Ovary (tissue), 9 donors: ENCODE data around the gene LIMS1. TPM values are rescaled to one million over a fixed set of nuclear protein-coding genes. Genes with fewer than 3 reads are reported as not detected.

ENCODE experiments used
- DNase-seq, 5 donors: peaks; one replicate each; pipeline ENCODE4 v3.0.0-alpha.2; 2019 to 2020
- H3K27ac ChIP-seq, 2 donors: fragments of 200-600 bp; one replicate each; pipeline versions ENCODE4 v1.5.1 to v1.8.0; 2019 to 2022
- H3K27me3 ChIP-seq: fragments of 200-600 bp; one replicate; pipeline ENCODE4 v1.8.0; 2022
- H3K36me3 ChIP-seq: fragments of 200-600 bp; sonication (generic); one replicate; pipeline ENCODE4 v1.5.1; 2019
- H3K4me1 ChIP-seq: one replicate; pipeline ENCODE4 v1.8.1; 2013; ENCODE audit warnings: mild to moderate bottlenecking, moderate library complexity; ENCODE audit not compliant: insufficient read depth
- H3K4me3 ChIP-seq: fragments of 200-600 bp; sonication (generic); one replicate; pipeline ENCODE4 v1.5.1; 2017
- H3K9me3 ChIP-seq, 2 donors: fragments of 200-600 bp in 1 of 2; sonication (generic) in 1 of 2; one replicate each; pipeline versions ENCODE4 v1.5.1 to v1.8.1; 2013 to 2019; ENCODE audit warnings: mild to moderate bottlenecking in 1 of 2, moderate library complexity in 1 of 2
- CTCF ChIP-seq, 3 donors: fragments of 450-650 bp in 2 of 3; fragments of 200-600 bp in 1 of 3; IDR thresholded peaks; one replicate each; pipeline versions ENCODE4 v1.5.1 to v1.8.0; 2016 to 2022; ENCODE audit warnings: antibody characterized with exemption in 3 of 3, mild to moderate bottlenecking in 1 of 3
- EP300 ChIP-seq: sonication (generic); formaldehyde crosslinking; IDR thresholded peaks from one replicate; pipeline ENCODE4 v1.6.1; 2017; ENCODE audit warnings: antibody characterized with exemption
- POLR2A ChIP-seq: fragments of 450-650 bp; IDR thresholded peaks from one replicate; pipeline ENCODE4 v1.6.1; 2017; ENCODE audit warnings: antibody characterized with exemption, mild to moderate bottlenecking, moderate library complexity
- WGBS, 3 donors: extraction: QIAGEN DNeasy Blood & Tissue Kit in 1 of 3; methylation state at CpG; one replicate each; pipeline versions ENCODE4 v1.1.5 to v1.1.7; 2013 to 2017; 5-methylcytosine and 5-hydroxymethylcytosine counted together
- intact Hi-C, 4 donors: fragments of 100-400 bp; cut with DNase I; formaldehyde crosslinking; loops; one replicate each; pipeline versions ENCODE4 v1.11.0 to v1.15.1; 2022 to 2023
- polyA plus RNA-seq, 2 donors: library from polyadenylated mRNA; stranded (reverse); fragments of 200-250 nt in 1 of 2; fragments of 350-450 nt in 1 of 2; fragmentation: Illumina TruSeq in 1 of 2; extraction: RNeasy Lipid Tissue Mini Kit (QIAGEN cat#74804) in 1 of 2; gene quantifications; one replicate each; pipeline ENCODE4 v1.2.3, GENCODE V29; 2013 to 2014
- total RNA-seq, 7 donors: library from RNA; depleted of rRNA in 2 of 7; stranded (reverse); fragments of >200 nt in 2 of 7; fragmentation: NEBNext Ultra II Directional in 3 of 7; extraction: Animal tissue kit (Norgen Biotek cat#: 25700) in 3 of 7; gene quantifications; one replicate each; pipeline versions ENCODE4 v1.1.0 to v1.2.4, GENCODE V29; 2016 to 2023
- donor health status: DM: no; HTN: no; CAD: no; lungs with moderate emphysema.
- donor health status: DM: no; HTN: no; CAD: no.
- donor health status: Bipolar disorder and iron deficiency.
- donor health status: DM: yes; HTN: yes; CAD: no.
- donor health status: DM: no; HTN: no; CAD: no.
- donor health status: DM: yes; HTN: yes; CAD: no.

LIMS1 gene
- total and polyA plus RNA-seq, 9 donors = 36.2 to 91.1 (median 40.2) TPM

- Histone ChIP-seq H3K27me3 (no peaks in the 10 kb centered on the region), H3K27ac (no peak overlapping the region), H3K4me3 (no peak overlapping the region), H3K9me3 (no peaks in the 10 kb centered on the region), H3K4me1 (peaks cover 7% of the 10 kb centered on the region), H3K36me3 (no peaks in the 10 kb centered on the region)
- WGBS, 3 donors = 55 to 72% (median 61%) methylated on average over 5 of the region's 5 CpGs
- intact Hi-C loops = loop anchor here in 1 of 4 donors (10.0 kb wide), 1 partner anchor 47 kb away; no protein-coding TSS in a partner anchor
- no peak for DNase-seq
- TF ChIP-seq CTCF (IDR thresholded peaks at IDR 0.05) (no peak), EP300 (no peak), POLR2A (no peak)
These were observed 3.8 kb downstream of the LIMS1 start for GRCh38 chr2:108538000-108538625.

DNA sequence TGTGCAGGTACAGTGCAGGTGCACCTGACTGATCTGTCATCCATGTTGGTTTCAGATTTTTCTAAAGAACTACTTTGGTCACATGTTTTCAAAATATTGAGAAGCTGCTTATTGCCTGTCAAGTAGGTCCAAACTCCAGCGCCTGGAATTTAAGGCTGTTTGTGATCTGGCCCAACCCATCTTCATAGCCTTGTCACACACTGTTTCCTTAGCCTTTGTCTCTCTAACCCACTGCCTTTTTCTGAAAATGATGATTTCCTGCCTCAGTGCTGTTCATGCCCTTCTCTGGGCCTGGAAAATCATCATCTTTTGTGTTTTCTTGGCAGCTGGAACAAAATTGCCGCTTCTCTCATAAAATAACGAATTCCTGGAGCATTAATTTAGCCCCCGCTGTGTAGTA is 7.2 kb downstream of the LIMS1 start:
- TF ChIP-seq POLR2A = no peak
- Histone ChIP-seq H3K36me3 (no peaks in the 10 kb centered on the region), H3K4me1 (peaks cover 7% of the 10 kb centered on the region), H3K27me3 (no peaks in the 10 kb centered on the region), H3K4me3 (no peak overlapping the region), H3K27ac (no peak overlapping the region), H3K9me3 (no peaks in the 10 kb centered on the region)
- 36 to 57% (median 42%) methylated on average over 4 of the region's 4 CpGs for WGBS, 3 donors
- DNase-seq = no peak
- intact Hi-C loops = no loop called here

- Histone ChIP-seq H3K9me3 (no peaks in the 10 kb centered on the region), H3K27me3 (no peaks in the 10 kb centered on the region), H3K4me1 (peaks cover 7% of the 10 kb centered on the region), H3K4me3 (no peak overlapping the region), H3K36me3 (no peaks in the 10 kb centered on the region), H3K27ac (peak overlapping the region in 1 of 2 donors; percentile 4)
- WGBS, 3 donors = 7 to 16% (median 9%) methylated on average over 4 of the region's 4 CpGs
- intact Hi-C loops = no loop called here
- no peak for TF ChIP-seq CTCF (IDR thresholded peaks at IDR 0.05)
- TF ChIP-seq POLR2A = no peak
- TF ChIP-seq EP300 = no peak
- no peak for DNase-seq
These were observed 7.8 kb downstream of the LIMS1 start for GRCh38 chr2:108542071-108542470.

DNA sequence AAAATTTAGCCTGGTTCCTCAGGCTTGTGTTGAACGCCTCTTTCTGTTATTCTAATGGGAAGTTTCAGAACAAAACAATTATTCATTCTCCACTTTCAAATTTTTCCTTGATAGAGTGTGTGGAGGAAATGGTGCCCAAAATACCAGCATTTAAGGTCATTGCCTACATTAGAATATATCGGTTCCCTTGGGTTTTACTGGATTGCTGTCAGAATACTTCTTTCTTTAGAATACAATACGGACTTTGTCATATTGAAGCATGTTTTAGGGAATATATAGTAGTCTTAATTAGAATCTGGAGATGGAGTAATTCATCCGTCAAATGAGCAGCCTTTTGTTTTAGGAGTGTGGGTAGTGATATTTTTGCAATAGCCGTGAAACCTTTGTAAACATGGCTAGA is 13.3 kb downstream of the LIMS1 start:
- Histone ChIP-seq H3K4me3 (no peak overlapping the region), H3K27me3 (no peaks in the 10 kb centered on the region), H3K4me1 (peaks cover 2% of the 10 kb centered on the region), H3K36me3 (no peaks in the 10 kb centered on the region), H3K9me3 (no peaks in the 10 kb centered on the region), H3K27ac (no peak overlapping the region)
- WGBS, 3 donors = 75 to 83% (median 76%) methylated on average over 5 of the region's 5 CpGs
- DNase-seq = no peak
- intact Hi-C loops = no loop called here
- TF ChIP-seq POLR2A = no peak
- no peak for TF ChIP-seq EP300
- no peak for TF ChIP-seq CTCF (IDR thresholded peaks at IDR 0.05)

DNA sequence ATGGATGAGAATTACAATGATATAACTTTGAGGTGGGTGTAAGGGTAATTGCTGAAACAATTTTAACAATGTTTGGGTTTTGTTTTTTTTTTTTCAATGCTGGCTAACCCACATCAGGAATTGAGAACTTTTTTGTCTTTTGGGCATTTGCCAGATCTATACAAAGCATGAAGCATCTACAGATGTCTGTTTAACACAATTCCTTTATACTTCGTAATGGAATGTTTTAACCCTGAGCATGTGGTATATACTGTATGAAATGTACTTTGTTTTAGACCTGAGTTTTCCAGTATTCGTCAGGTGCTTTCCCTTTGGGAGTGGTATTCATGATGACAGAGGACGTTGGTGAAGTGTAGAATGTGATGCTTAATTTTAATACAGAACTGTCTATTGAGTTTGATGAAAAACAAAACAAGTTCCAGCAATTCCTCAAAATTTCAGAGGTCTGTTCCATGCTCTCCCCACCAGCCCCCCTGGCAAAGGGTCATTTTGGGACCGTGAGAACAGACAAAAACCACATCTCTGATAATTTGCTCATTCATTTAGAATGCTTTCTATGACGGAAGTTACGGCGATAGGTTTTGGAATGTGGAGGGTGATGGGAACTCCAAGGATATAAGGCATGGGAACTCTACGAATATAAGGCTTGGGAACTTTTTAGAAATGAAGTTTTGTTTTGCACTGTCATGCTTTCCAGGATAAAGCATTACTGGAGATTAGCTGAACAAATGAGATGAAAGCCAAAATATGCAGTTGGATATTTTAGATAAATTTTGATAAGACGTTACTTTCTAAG is 14.1 kb downstream of the LIMS1 start:
- Histone ChIP-seq H3K9me3 (no peaks in the 10 kb centered on the region), H3K27me3 (no peaks in the 10 kb centered on the region), H3K4me1 (peaks cover 3% of the 10 kb centered on the region), H3K27ac (no peak overlapping the region), H3K36me3 (no peaks in the 10 kb centered on the region), H3K4me3 (no peak overlapping the region)
- TF ChIP-seq POLR2A (no peak), EP300 (no peak), CTCF (IDR thresholded peaks at IDR 0.05) (no peak)
- WGBS, 3 donors = 58 to 61% (median 60%) methylated on average over 9 of the region's 9 CpGs
- intact Hi-C loops = no loop called here
- DNase-seq = no peak
